Measurements from ENCODE around the gene SCAPER.

Gene SCAPER

DNA sequence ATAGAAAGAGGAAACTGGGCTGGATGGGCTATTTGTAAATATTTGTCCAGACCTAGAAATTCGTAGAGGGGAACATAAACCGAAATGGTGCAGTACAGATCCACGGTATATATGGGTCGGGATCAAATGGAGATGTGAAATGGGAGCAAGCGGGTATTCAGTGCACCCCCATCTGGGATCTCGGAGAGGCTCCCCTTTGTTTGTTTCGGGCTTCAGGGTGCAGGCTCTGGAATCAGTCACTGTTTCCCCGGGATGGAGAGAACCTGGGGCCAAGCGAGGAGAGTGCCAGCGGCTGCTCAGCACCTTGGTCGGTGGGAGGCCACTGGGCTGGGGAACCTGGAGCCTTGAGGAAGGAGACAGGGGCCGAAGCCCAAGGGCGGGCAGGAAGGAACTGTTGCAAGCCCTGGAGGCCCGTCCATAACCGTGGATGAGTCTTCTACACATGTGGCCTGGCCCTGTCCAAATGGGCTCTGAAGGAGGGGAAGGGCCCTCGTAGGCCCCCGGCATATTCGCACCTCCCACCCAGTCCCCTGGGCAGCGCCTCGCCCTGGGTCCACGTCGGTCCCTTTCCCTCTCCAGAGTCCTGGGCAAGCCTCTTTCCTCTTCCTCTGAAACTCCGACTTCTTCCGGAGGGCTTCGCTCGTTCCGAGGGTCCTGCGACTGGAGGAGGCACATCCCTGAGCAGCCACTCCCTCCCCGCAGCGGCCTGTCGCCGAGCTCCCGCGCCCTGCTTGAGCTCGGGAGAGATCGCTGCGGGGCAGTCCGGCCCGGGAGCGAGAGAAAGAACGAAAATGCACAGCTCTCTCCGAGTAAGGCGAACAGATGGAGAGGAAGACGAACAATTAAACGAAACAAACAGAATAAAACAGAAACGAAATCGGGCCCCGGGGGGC, 565.6 kb downstream of the SCAPER start:
- DNase-seq (ENCODE audit: low read depth): peak; percentile 12

GRCh38 chr15:76338486-76339304, 566.4 kb downstream of the SCAPER start:
- no peak for DNase-seq (ENCODE audit: low read depth)

DNA sequence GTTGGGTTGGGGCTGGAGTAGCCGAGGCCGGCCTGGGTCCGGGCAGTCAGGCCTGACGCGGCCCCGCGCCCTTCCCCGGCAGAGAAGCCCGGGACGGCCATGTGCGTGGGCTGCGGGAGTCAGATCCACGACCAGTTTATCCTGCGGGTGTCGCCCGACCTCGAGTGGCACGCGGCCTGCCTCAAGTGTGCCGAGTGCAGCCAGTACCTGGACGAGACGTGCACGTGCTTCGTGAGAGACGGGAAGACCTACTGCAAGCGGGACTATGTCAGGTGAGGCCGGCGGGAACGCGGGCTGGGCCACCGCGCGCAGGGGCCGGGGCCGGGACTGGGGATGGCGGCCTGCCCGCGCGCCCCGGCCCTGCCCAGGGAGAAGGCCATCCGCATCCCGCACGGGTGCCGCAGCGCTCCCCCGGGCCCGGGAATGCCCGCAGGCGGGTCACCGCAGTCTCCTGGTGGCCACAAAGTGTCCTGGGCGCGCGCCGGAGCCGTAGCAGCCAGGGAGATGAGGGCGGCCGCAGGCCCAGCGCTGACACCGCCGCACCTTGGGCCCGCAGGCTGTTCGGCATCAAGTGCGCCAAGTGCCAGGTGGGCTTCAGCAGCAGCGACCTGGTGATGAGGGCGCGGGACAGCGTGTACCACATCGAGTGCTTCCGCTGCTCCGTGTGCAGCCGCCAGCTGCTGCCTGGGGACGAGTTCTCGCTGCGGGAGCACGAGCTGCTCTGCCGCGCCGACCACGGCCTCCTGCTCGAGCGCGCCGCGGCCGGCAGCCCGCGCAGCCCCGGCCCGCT, 567.2 kb downstream of the SCAPER start:
- no peak for DNase-seq (ENCODE audit: low read depth)

GRCh38 chr15:76337059-76337695, 568.0 kb downstream of the SCAPER start:
- DNase-seq (ENCODE audit: low read depth): peak; percentile 31

DNA sequence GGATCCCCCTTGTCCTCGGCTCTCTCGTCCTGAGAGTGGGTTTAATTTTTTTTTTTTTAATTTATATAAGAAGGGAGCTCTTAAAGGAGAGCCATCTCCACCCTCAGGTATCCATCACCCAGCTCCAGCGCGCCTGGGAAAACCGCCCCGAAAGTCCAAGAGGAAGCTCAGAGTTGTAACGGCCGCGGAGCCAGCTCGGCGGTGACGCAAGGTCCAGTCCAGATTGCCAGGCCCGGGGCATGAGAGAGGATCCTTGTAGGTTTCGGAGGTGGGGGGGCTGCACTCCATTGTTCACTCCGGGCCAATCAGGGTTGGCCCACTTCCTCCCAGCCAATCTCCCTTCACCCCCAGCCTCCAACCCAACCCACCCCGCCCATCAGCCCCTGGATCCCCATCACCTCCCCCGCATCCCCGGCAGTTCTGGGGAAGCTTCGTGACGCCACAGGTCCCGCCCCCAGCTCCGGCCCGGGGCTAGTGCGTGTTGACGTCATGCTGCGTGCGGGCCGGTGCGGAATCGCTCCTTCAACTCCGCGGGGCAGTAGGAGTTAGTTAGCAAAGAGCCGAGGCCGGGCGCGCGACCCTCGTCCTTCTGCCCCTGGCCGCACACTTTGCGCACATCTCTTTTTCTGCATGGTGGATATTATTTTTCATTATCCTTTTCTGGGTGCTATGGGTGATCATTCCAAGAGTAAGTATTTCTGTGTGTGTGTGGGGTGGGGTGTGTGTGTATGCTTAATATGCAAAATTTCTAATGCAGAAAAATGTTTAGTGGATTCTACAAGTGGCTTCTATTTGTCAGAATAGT, 568.7 kb downstream of the SCAPER start, which contains the start of gene ISL2:
Gene ISL2 (plus strand): TSS at position 520 of the 805 bp plus-strand sequence. CDS start 111 bp downstream, at position 631.
- peak; percentile 79 for DNase-seq (ENCODE audit: low read depth)

- no peak for DNase-seq (ENCODE audit: low read depth)
Observed at GRCh38 chr15:76335307-76336253, 569.6 kb downstream of the SCAPER start.

- DNase-seq (ENCODE audit: low read depth): no peak
Observed at GRCh38 chr15:76334438-76335306, 570.5 kb downstream of the SCAPER start.

- no peak for DNase-seq (ENCODE audit: low read depth)
Observed at GRCh38 chr15:76333720-76334437, 571.3 kb downstream of the SCAPER start.

- DNase-seq (ENCODE audit: low read depth): no peak
Observed at GRCh38 chr15:76333309-76333708, 571.8 kb downstream of the SCAPER start.

- DNase-seq (ENCODE audit: low read depth): no peak
Observed at GRCh38 chr15:76332796-76333195, 572.3 kb downstream of the SCAPER start.

GRCh38 chr15:76330080-76330680, 575.0 kb downstream of the SCAPER start:
- peak; percentile 54 for DNase-seq (ENCODE audit: low read depth)

DNA sequence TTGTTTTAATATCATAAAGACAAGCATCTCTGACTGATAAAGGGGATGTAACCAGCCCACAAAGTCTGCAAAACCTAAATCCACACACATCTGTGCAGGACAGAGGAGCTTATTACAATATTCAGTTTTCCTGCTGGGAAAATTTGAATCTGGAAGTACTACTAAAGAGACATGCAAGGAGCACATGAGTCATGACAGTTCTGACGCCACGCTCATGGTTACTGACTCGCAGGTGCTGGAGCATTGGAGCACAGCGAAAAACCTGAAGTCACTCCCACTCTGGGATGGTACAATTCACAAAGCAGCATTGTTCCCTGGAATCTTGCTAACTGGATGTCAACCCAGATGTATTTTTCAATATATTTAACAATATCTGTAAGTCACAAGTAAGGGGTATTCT, 576.2 kb downstream of the SCAPER start:
- DNase-seq (ENCODE audit: low read depth): peak; percentile 34

DNA sequence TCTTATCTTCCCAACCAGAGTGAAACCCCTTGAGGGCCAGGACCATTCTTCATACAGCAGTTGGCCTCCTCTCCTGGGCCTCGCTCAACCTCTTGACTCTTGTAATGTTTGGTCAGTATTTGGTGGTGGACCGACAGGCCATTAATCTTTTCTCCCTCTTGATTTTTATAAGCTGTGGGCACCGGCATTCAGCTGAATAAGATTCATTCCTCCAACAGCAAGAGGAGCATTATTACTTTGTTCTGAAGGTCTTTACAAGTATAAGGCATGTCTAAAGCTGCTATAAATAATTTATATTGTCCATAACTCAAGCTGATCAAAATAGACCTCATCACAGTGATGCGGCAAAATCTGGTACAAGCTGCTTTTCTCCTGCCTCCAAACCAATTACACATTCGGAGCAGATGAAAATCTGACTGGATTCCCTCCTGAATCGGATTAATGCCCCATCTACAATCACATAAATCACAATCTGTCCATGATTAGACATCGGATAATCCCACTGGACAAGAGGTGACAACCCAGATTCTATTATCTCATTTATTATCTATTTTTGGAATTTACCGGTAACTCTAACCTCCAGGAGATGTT, 576.9 kb downstream of the SCAPER start:
- no peak for DNase-seq (ENCODE audit: low read depth)

DNA sequence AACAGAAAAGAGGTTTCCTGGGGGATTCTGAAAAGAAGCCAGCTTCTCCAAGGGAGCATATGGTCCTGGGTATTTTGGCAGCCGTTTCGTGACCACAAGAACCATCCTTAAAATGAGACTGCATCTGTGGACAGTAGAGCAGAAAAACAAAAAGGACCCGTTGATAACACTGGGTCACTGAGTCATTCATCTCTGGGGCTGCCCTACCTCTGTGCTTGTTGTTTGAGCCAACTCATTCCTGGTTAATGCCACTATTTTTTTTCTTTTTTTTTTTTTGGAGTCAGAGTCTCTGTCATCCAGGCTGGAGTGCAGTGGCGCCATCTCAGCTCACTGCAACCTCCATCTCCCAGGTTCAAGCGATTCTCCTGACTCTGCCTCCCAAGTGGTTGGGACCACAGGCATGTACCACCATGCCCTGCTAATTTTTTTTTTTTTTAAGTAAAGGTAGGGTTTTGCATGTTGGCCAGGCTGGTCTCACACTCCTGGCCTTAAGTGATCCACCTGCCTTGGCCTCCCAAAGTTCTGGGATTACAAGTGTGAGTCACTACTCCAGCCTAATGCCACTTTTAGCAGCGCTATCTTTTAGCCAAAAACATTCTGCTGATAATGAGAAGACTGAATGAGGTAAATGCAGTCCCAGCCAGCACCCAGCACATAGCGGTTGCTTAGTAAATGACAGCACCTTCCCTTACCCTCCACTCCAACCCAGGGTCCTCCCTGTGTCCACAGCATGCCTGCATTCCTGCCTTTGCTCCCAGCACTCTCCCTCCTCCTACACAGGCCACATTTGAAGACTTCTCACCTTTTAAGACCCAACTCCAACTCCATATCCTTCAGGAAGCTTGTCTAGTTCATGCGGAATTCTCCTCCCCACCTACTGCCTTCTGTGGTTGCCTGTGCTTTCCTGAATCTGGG, 577.7 kb downstream of the SCAPER start:
- DNase-seq (ENCODE audit: low read depth): no peak

DNA sequence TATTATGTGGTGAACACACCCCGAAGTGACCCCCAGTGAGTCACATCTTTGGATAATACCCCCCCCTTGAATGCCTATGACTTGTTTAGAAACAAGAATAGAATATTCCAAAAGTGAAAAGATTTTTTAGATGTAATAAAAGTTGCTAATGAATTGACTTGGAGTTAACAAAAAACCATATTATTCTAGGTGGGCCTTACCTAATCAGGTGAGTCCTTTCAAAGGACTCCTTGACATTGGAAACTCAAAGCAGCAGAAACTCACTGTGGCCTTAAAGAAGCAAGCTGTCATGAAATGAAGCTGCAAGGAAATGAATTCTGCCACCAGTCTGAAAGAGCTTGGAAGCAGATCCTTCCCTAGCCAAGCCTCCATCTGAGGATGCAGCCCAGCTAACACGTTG, 579.4 kb downstream of the SCAPER start:
- no peak for DNase-seq (ENCODE audit: low read depth)

DNA sequence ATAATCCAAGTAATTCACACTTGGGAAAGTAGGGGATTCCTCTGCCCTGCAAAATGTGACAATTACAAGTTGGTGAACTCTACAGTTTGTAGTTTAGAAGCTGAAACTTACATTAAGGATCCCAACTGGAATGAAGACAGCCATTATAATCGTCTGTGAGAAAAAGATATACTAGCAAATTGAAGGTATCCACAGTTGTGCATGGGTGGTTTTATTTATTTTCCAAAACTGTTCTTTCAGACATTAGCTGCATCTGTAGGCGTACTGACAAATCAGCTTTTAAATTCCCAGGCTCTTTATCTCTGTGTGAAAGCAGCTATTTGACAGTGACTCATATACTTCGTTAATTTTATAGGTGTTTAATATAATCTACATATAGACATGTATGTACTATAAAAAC, 581.1 kb downstream of the SCAPER start:
- no peak for DNase-seq (ENCODE audit: low read depth)

Measured in amniotic epithelial cell (primary cell).